H1 (cell line): ENCODE results near the gene LCLAT1. TPM values are rescaled to one million over a fixed set of nuclear protein-coding genes. Genes with fewer than 3 reads are reported as not detected.

Experiments
- CTCF ChIA-PET: fragments of 300-600 bp; sonication (Branson Sonifier 250); formaldehyde crosslinking; loops from one replicate; lab custom pipeline; 2021; ENCODE audit not compliant: partially characterized antibody; lab: Charles Lee
- POLR2A ChIA-PET: fragments of 300-600 bp; sonication (Branson Sonifier 250); formaldehyde crosslinking; loops from one replicate; lab custom pipeline; 2021; ENCODE audit warnings: inconsistent platforms; ENCODE audit not compliant: partially characterized antibody; lab: Charles Lee
- DNase-seq, 2 experiments: peaks; one replicate each; pipeline versions ENCODE4 v3.0.0 to v3.0.0-alpha.2; 2010 to 2022; ENCODE audit warnings: low spot score in 2 of 2, low read depth in 1 of 2, mixed read lengths in 1 of 2
- FAIRE-seq: peaks from 2 replicates; lab custom pipeline; 2011; peaks lifted over from hg19 to GRCh38; lab: Jason Lieb, UNC
- H2AFZ ChIP-seq: 2 replicates; pipeline ENCODE4 v1.8.1; 2012; ENCODE audit warnings: low read length, inconsistent platforms
- H2AK5ac ChIP-seq: 2 replicates; pipeline ENCODE4 v1.6.1; 2013; ENCODE audit warnings: low read depth, low read length
- H2BK120ac ChIP-seq: replicated peaks from 2 replicates; pipeline ENCODE3; 2013; ENCODE audit warnings: low read depth, low read length, inconsistent platforms
- H2BK12ac ChIP-seq: 2 replicates; pipeline ENCODE4 v1.6.1; 2013; ENCODE audit warnings: low read depth, low read length
- H2BK15ac ChIP-seq: 2 replicates; pipeline ENCODE4 v1.6.1; 2013; ENCODE audit warnings: low read length
- H2BK20ac ChIP-seq: 2 replicates; pipeline ENCODE4 v1.6.1; 2013; ENCODE audit warnings: low read length
- H2BK5ac ChIP-seq: 2 replicates; pipeline ENCODE4 v1.6.1; 2013; ENCODE audit warnings: low read depth, low read length
- H3K14ac ChIP-seq: 2 replicates; pipeline ENCODE4 v1.6.1; 2013; ENCODE audit warnings: inconsistent platforms; ENCODE audit not compliant: insufficient read length
- H3K18ac ChIP-seq: 2 replicates; pipeline ENCODE4 v1.6.1; 2013; ENCODE audit warnings: low read length; ENCODE audit errors: extremely low read depth
- H3K23ac ChIP-seq: 2 replicates; pipeline ENCODE4 v1.6.1; 2013; ENCODE audit warnings: inconsistent platforms; ENCODE audit not compliant: insufficient read length
- H3K23me2 ChIP-seq: 2 replicates; pipeline ENCODE4 v1.6.1; 2013; ENCODE audit warnings: low read depth, low read length
- H3K27ac ChIP-seq: 2 replicates; pipeline ENCODE4 v1.6.1; 2011; ENCODE audit warnings: low read depth, low read length, inconsistent platforms
- H3K27me3 ChIP-seq, 4 experiments: replicated peaks in 1 of 4; 1 replicate in 1 of 4; 2 replicates in 3 of 4; pipeline versions ENCODE4 v1.6.1 to v1.8.1; 2011 to 2013; ENCODE audit warnings: low read length in 3 of 4, mild to moderate bottlenecking in 3 of 4, inconsistent platforms in 2 of 4, mixed read lengths in 2 of 4, moderate library complexity in 1 of 4; ENCODE audit not compliant: control insufficient read depth in 3 of 4, insufficient read depth in 3 of 4; ENCODE audit errors: extremely low read depth in 1 of 4
- H3K36me3 ChIP-seq, 4 experiments: 2 replicates each; pipeline versions ENCODE4 v1.6.1 to v1.8.1; 2011 to 2013; ENCODE audit warnings: mild to moderate bottlenecking in 4 of 4, low read length in 3 of 4, moderate library complexity in 2 of 4, control low read depth in 1 of 4, inconsistent platforms in 1 of 4; ENCODE audit not compliant: insufficient read depth in 4 of 4, control insufficient read depth in 2 of 4
- H3K4ac ChIP-seq: replicated peaks from 2 replicates; pipeline ENCODE3; 2013; ENCODE audit warnings: low read length, low read depth, mixed read lengths, inconsistent platforms; ENCODE audit not compliant: insufficient read length
- H3K4me1 ChIP-seq, 4 experiments: replicated peaks in 1 of 4; 1 replicate in 1 of 4; 2 replicates in 3 of 4; pipeline versions ENCODE4 v1.6.1 to v1.8.1; 2011 to 2013; ENCODE audit warnings: low read length in 3 of 4, inconsistent platforms in 2 of 4, mixed read lengths in 1 of 4; ENCODE audit not compliant: insufficient read depth in 4 of 4, control insufficient read depth in 3 of 4
- H3K4me2 ChIP-seq, 2 experiments: 2 replicates each; pipeline versions ENCODE4 v1.6.1 to v1.8.1; 2011 to 2013; ENCODE audit warnings: low read depth in 2 of 2, low read length in 2 of 2, control low read depth in 1 of 2, inconsistent platforms in 1 of 2, mild to moderate bottlenecking in 1 of 2; ENCODE audit not compliant: insufficient read depth in 1 of 2
- H3K4me3 ChIP-seq, 4 experiments: fragments of 200-600, 300-600 bp in 1 of 4; sonication (generic), shearing (Covaris generic), sonication (Bioruptor Twin) in 1 of 4; 2 replicates each; pipeline versions ENCODE4 v1.5.1 to v1.8.1; 2011 to 2016; ENCODE audit warnings: low read length in 4 of 4, low read depth in 3 of 4, control low read depth in 2 of 4, inconsistent platforms in 2 of 4, mild to moderate bottlenecking in 2 of 4, mixed read lengths in 1 of 4, moderate library complexity in 1 of 4; ENCODE audit not compliant: insufficient read depth in 2 of 4; ENCODE audit errors: extremely low read depth in 1 of 4
- H3K56ac ChIP-seq: replicated peaks from 2 replicates; pipeline ENCODE3; 2013; ENCODE audit warnings: low read depth, mild to moderate bottlenecking, mixed read lengths, low read length, inconsistent platforms; ENCODE audit not compliant: insufficient read length
- H3K79me1 ChIP-seq: 2 replicates; pipeline ENCODE4 v1.6.1; 2013; ENCODE audit warnings: low read depth, low read length, control low read depth
- H3K79me2 ChIP-seq, 2 experiments: 2 replicates each; pipeline versions ENCODE4 v1.6.1 to v1.8.1; 2012 to 2013; ENCODE audit warnings: low read length in 2 of 2, mild to moderate bottlenecking in 2 of 2, inconsistent platforms in 1 of 2; ENCODE audit not compliant: insufficient read depth in 2 of 2, control insufficient read depth in 1 of 2
- H3K9ac ChIP-seq, 4 experiments: replicated peaks in 1 of 4; 1 replicate in 1 of 4; 2 replicates in 3 of 4; pipeline versions ENCODE4 v1.6.1 to v1.8.1; 2011 to 2013; ENCODE audit warnings: low read depth in 3 of 4, low read length in 3 of 4, control low read depth in 2 of 4, mild to moderate bottlenecking in 2 of 4, moderate library complexity in 2 of 4, inconsistent platforms in 1 of 4; ENCODE audit errors: extremely low read depth in 1 of 4
- H3K9me3 ChIP-seq, 2 experiments: 2 replicates each; pipeline versions ENCODE4 v1.6.1 to v1.8.1; 2012 to 2013; ENCODE audit warnings: mild to moderate bottlenecking in 2 of 2, moderate library complexity in 2 of 2, control low read depth in 1 of 2, inconsistent platforms in 1 of 2, low read depth in 1 of 2, low read length in 1 of 2, mixed read lengths in 1 of 2; ENCODE audit not compliant: insufficient read depth in 2 of 2
- H4K20me1 ChIP-seq, 2 experiments: replicated peaks in 1 of 2; 2 replicates each; pipeline versions ENCODE3 to v1.8.1; 2011 to 2013; ENCODE audit warnings: inconsistent platforms in 2 of 2, low read length in 2 of 2, mild to moderate bottlenecking in 1 of 2; ENCODE audit not compliant: insufficient read depth in 2 of 2, control insufficient read depth in 1 of 2
- H4K5ac ChIP-seq: 2 replicates; pipeline ENCODE4 v1.6.1; 2013; ENCODE audit warnings: low read length, low read depth, mixed read lengths, inconsistent platforms; ENCODE audit not compliant: insufficient read length
- H4K8ac ChIP-seq: 2 replicates; pipeline ENCODE4 v1.8.0; 2013; ENCODE audit warnings: mild to moderate bottlenecking, moderate library complexity, low read length, inconsistent platforms; ENCODE audit not compliant: insufficient read depth; ENCODE audit errors: extremely low read depth
- H4K91ac ChIP-seq: replicated peaks from 2 replicates; pipeline ENCODE3; 2013; ENCODE audit warnings: low read length, mixed read lengths, inconsistent platforms; ENCODE audit not compliant: insufficient read length
- BRCA1 ChIP-seq: IDR thresholded peaks from 2 replicates; pipeline ENCODE4 v1.6.1; 2012; ENCODE audit warnings: low read depth, low read length, improper control_type of control experiment
- CBX5 ChIP-seq: fragments of 300-800, 300-1000 bp; sonication (generic); IDR thresholded peaks from 2 replicates; pipeline ENCODE4 v1.7.1; 2016; ENCODE audit warnings: antibody characterized with exemption, low read length, low read depth
- KDM1A ChIP-seq: fragments of 200-600, 300-600 bp; sonication (generic); IDR thresholded peaks from 2 replicates; pipeline ENCODE4 v1.7.1; 2016; ENCODE audit warnings: mild to moderate bottlenecking, low read length, borderline replicate concordance
- RBBP5 ChIP-seq: IDR thresholded peaks from 2 replicates; pipeline ENCODE4 v1.7.1; 2012; ENCODE audit warnings: low read depth, mild to moderate bottlenecking, inconsistent platforms, low read length, moderate library complexity, borderline replicate concordance
- RFX5 ChIP-seq: IDR thresholded peaks from 2 replicates; pipeline ENCODE4 v1.6.1; 2011; ENCODE audit warnings: low read depth, low read length, improper control_type of control experiment, borderline replicate concordance
- RNF2 ChIP-seq: fragments of 200-900, 300-1000 bp; sonication (generic); IDR thresholded peaks from 2 replicates; pipeline ENCODE4 v1.7.1; 2016; ENCODE audit warnings: borderline replicate concordance, low read depth, mild to moderate bottlenecking, antibody characterized with exemption, low read length; ENCODE audit not compliant: poor library complexity, severe bottlenecking; ENCODE audit errors: missing control alignments
- SAP30 ChIP-seq: fragments of 300-600 bp; sonication (generic); IDR thresholded peaks from 2 replicates; pipeline ENCODE4 v1.7.1; 2012; ENCODE audit warnings: low read length, moderate library complexity, mild to moderate bottlenecking, inconsistent platforms; ENCODE audit not compliant: insufficient read depth, insufficient replicate concordance
- SIN3A ChIP-seq, 2 experiments: IDR thresholded peaks in 1 of 2; conservative IDR thresholded peaks in 1 of 2; 2 replicates each; pipeline ENCODE4 v1.6.1; 2011 to 2012; ENCODE audit warnings: low read length in 2 of 2, improper control_type of control experiment in 1 of 2, low read depth in 1 of 2, mild to moderate bottlenecking in 1 of 2
- SIRT6 ChIP-seq: IDR thresholded peaks from one replicate; pipeline ENCODE4 v1.7.1; 2012; ENCODE audit warnings: low read length, inconsistent platforms
- SP1 ChIP-seq: IDR thresholded peaks from 2 replicates; pipeline ENCODE4 v1.6.1; 2011; ENCODE audit warnings: low read depth, low read length
- WGBS, 2 experiments: shearing (Covaris generic) in 1 of 2; methylation state at CpG; one replicate each; pipeline versions ENCODE4 v1.1.6 to v1.1.7; 2013 to 2015; ENCODE audit warnings: low lambda C conversion rate in 2 of 2, mixed read lengths in 2 of 2, inconsistent platforms in 1 of 2, low coverage in 1 of 2, missing lambda C conversion rate in 1 of 2; ENCODE audit not compliant: insufficient replicate concordance in 2 of 2, insufficient coverage in 1 of 2, insufficient read length in 1 of 2; ENCODE audit errors: extremely low coverage in 1 of 2, missing lambda C conversion rate in 1 of 2; 5-methylcytosine and 5-hydroxymethylcytosine counted together
- polyA plus RNA-seq, 7 experiments: library from polyadenylated mRNA; depleted of rRNA in 3 of 7; stranded (reverse) in 5 of 7; unstranded in 2 of 7; fragments of >200 nt in 5 of 7; fragments of 200-250 nt in 2 of 7; gene quantifications; 1 replicate in 5 of 7; 2 replicates in 1 of 7; 4 replicates in 1 of 7; pipeline versions ENCODE4 v1.2.1 to v1.2.3, GENCODE V29; 2011 to 2013; ENCODE audit warnings: missing spikeins in 2 of 7, mixed read lengths in 2 of 7
- total RNA-seq: library from RNA; stranded (reverse); fragmentation: NEBNext Ultra II Directional; extraction: Animal tissue kit (Norgen Biotek cat#: 25700); gene quantifications from 2 replicates; pipeline ENCODE4 v1.2.1, GENCODE V29; 2021
- TF ChIP-seq, protein P1 (sequence below): IDR thresholded peaks from 2 replicates; pipeline ENCODE4 v1.6.1; 2012; ENCODE audit warnings: inconsistent platforms

The LCLAT1 gene
- total and polyA plus RNA-seq, 2 of the 8 experiments (the other 6 are each of a cell fraction or from before 2014, with no cell fraction given): 7.6 to 22.0 TPM

DNA sequence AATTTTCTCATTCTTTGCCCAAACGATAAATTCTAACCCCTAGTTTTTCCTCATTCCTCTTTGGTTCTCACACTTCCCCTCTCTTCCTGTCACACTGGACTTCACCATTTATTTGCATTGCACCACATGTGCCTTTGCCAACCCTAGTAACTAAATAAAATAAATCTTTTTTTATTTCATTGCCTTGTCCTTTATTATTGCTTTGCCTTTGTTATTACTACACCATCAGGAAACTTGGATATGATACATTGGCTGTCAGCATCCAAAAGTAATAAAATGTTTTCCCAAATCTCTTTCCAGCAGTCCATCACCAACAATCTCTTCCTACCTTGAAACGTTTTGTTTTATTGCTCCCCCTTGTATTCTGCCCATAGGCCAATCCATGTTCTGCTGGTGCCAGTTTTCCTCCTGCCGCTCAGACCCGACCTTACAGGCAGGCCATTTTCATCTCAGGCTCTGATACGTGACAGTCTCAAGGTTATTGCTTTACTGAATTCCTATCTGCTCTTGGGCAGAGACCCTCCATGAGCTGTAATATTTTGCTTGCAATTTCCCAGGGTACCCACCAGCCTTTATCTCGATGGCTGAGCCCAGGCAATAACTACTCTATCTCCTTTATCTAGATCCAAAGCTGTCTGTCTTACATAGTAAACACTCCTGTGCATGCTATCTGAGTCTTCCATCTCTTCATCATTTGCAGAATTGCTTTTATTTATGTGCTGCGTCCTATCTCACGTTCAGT lies 19.3 kb upstream of the LCLAT1 start:
- Histone ChIP-seq H3K56ac (no peak overlapping the region), H3K27ac (no peak overlapping the region), H3K4me2 (no peak overlapping the region), H2BK120ac (no peak overlapping the region), H2BK20ac (no peak overlapping the region), H3K36me3 (no peaks in the 10 kb centered on the region), H3K14ac (no peak overlapping the region), H3K27me3 (no peaks in the 10 kb centered on the region), H4K91ac (no peak overlapping the region), H2BK12ac (no peak overlapping the region), H2AFZ (no peak overlapping the region), H3K18ac (no peak overlapping the region), H2BK15ac (no peak overlapping the region), H4K20me1 (no peaks in the 10 kb centered on the region), H4K5ac (no peak overlapping the region), H3K4me1 (no peaks in the 10 kb centered on the region), H3K79me2 (no peaks in the 10 kb centered on the region), H3K23me2 (no peaks in the 10 kb centered on the region), H3K79me1 (no peaks in the 10 kb centered on the region), H3K9me3 (no peaks in the 10 kb centered on the region), H2AK5ac (no peak overlapping the region), H3K4me3 (no peak overlapping the region), H2BK5ac (no peak overlapping the region), H4K8ac (no peak overlapping the region), H3K4ac (no peak overlapping the region), H3K9ac (no peak overlapping the region), H3K23ac (no peak overlapping the region)
- no peak for FAIRE-seq
- ChIA-PET CTCF (interaction anchor here (0.9 to 1.6 kb wide), 3 partner anchors 9 to 742 kb away, joined by 3 read pairs; no protein-coding TSS in a partner anchor), POLR2A (no interaction called here)
- WGBS, 2 experiments: 88% methylated on average over 8 of the region's 8 CpGs; no CpG with 5 or more reads in 1 of the 2 experiments
- no peak for DNase-seq
- no peak for TF ChIP-seq RBBP5
- TF ChIP-seq BRCA1: no peak
- no peak for TF ChIP-seq SP1
- TF ChIP-seq RFX5: no peak
- no peak for TF ChIP-seq SIRT6
- TF ChIP-seq CBX5: no peak
- TF ChIP-seq KDM1A: no peak
- TF ChIP-seq, protein P1, sequence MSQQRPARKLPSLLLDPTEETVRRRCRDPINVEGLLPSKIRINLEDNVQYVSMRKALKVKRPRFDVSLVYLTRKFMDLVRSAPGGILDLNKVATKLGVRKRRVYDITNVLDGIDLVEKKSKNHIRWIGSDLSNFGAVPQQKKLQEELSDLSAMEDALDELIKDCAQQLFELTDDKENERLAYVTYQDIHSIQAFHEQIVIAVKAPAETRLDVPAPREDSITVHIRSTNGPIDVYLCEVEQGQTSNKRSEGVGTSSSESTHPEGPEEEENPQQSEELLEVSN: no peak
- no peak for TF ChIP-seq RNF2
- TF ChIP-seq SIN3A (conservative IDR thresholded peaks at IDR 0.05 in 1 of 2, IDR thresholded peaks at IDR 0.05 in 1 of 2; ENCODE audit: low read depth in 1 of 2, low read length in 2 of 2): no peak
- TF ChIP-seq SAP30: no peak
